HCT116 (cell line): ENCODE data around the gene KERA.

Experiments
- EZH2 ChIP-seq: fragments of 200-600 bp; sonication (generic); IDR thresholded peaks from 2 replicates; pipeline ENCODE4 v1.6.1; 2017; ENCODE audit warnings: antibody characterized with exemption, mixed run types
- TF ChIP-seq, protein P1 (sequence below), 3 experiments: fragments of 200-600 bp in 1 of 3; sonication (generic) in 1 of 3; IDR thresholded peaks in 2 of 3; conservative IDR thresholded peaks in 1 of 3; 2 replicates each; pipeline ENCODE4 v1.5.1; 2012 to 2017; ENCODE audit warnings: low read depth in 2 of 3, low read length in 2 of 3, antibody characterized with exemption in 1 of 3, borderline replicate concordance in 1 of 3, control low read depth in 1 of 3, mild to moderate bottlenecking in 1 of 3, mixed read lengths in 1 of 3, mixed run types in 1 of 3, moderate library complexity in 1 of 3; ENCODE audit not compliant: insufficient read depth in 1 of 3

DNA sequence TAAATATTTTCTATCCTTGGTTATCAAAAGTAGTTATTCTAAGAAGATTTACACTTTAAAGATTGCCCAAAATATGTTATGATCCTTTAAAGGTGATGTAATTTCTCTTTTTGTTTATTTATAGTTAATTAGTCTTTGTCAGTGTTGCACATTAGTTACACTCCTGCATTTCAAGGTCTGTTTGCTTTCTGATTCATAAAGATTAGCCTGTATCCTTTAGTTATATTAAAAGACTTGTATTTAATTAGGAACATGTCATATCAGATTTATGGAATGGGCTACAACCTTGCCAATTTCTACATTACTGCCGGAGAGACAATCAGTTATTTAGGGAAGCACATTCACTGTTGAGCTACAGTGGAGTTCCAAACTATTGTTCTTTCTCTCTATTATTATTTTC, 56.5 kb downstream of the KERA start:
- TF ChIP-seq EZH2 = no peak
- TF ChIP-seq, protein P1, sequence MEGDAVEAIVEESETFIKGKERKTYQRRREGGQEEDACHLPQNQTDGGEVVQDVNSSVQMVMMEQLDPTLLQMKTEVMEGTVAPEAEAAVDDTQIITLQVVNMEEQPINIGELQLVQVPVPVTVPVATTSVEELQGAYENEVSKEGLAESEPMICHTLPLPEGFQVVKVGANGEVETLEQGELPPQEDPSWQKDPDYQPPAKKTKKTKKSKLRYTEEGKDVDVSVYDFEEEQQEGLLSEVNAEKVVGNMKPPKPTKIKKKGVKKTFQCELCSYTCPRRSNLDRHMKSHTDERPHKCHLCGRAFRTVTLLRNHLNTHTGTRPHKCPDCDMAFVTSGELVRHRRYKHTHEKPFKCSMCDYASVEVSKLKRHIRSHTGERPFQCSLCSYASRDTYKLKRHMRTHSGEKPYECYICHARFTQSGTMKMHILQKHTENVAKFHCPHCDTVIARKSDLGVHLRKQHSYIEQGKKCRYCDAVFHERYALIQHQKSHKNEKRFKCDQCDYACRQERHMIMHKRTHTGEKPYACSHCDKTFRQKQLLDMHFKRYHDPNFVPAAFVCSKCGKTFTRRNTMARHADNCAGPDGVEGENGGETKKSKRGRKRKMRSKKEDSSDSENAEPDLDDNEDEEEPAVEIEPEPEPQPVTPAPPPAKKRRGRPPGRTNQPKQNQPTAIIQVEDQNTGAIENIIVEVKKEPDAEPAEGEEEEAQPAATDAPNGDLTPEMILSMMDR (IDR thresholded peaks at IDR 0.05 in 2 of 3, conservative IDR thresholded peaks at IDR 0.05 in 1 of 3; ENCODE audit: borderline replicate concordance in 1 of 3, insufficient read depth in 1 of 3, low read depth in 2 of 3, low read length in 2 of 3) = no peak
